HepG2 (cell line): ENCODE measurements around the gene ADGRF4. TPM values are rescaled to one million over a fixed set of nuclear protein-coding genes. Genes with fewer than 3 reads are reported as not detected.

Source experiments
- ATAC-seq: fragments of 200-7000 bp; cut with Tn5 transposase; 3 replicates; pipeline ENCODE4 v1.9.1; 2020; ENCODE audit warnings: mild to moderate bottlenecking, moderate library complexity
- BruUV-seq: library from RNA; stranded (reverse); fragments of 400-500 nt; replicated peaks from 2 replicates; lab custom pipeline; 2021; lab: Mats Ljungman, UMichigan
- CTCF ChIA-PET: fragments of 300-600 bp; formaldehyde crosslinking; extraction: SDS; loops from one replicate; lab custom pipeline; 2021; ENCODE audit warnings: low total read pairs, inconsistent platforms, low intra/inter-chr PET ratio; lab: Yijun Ruan, JAX
- POLR2A ChIA-PET: fragments of 350-600 bp; sonication (Branson Sonifier 250); formaldehyde crosslinking; loops from one replicate; lab custom pipeline; 2020; ENCODE audit warnings: antibody characterized with exemption, inconsistent platforms; lab: Yijun Ruan, JAX
- DNase-seq: peaks from one replicate; pipeline ENCODE4 v3.0.0-alpha.2; 2015; ENCODE audit warnings: low spot score
- FAIRE-seq: peaks from 3 replicates; lab custom pipeline; 2011; peaks lifted over from hg19 to GRCh38; lab: Jason Lieb, UNC
- H2AFZ ChIP-seq: one replicate; pipeline ENCODE4 v1.6.1; 2011; ENCODE audit warnings: low read length, inconsistent platforms
- H3K27ac ChIP-seq: fragments of 300-600 bp; 3 replicates; pipeline ENCODE4 v1.8.0; 2011; ENCODE audit warnings: mixed run types, mild to moderate bottlenecking, mixed read lengths, low read length, inconsistent platforms; ENCODE audit not compliant: insufficient read depth; ENCODE audit errors: extremely low read length
- H3K27me3 ChIP-seq, 2 experiments: fragments of 200-600 bp in 1 of 2; 2 replicates in 1 of 2; 3 replicates in 1 of 2; pipeline versions ENCODE4 v1.6.0 to v1.8.0; 2011; ENCODE audit warnings: low read length in 2 of 2, mild to moderate bottlenecking in 2 of 2, moderate library complexity in 2 of 2, inconsistent platforms in 1 of 2; ENCODE audit not compliant: insufficient read depth in 2 of 2, control insufficient read depth in 1 of 2
- H3K36me3 ChIP-seq, 2 experiments: fragments of 200-600 bp in 1 of 2; replicated peaks in 1 of 2; 2 replicates in 1 of 2; 3 replicates in 1 of 2; pipeline versions ENCODE4 v1.5.1 to v1.8.0; 2011; ENCODE audit warnings: low read length in 2 of 2, inconsistent platforms in 1 of 2; ENCODE audit not compliant: insufficient read depth in 2 of 2, control insufficient read depth in 1 of 2
- H3K4me1 ChIP-seq: 2 replicates; pipeline ENCODE4 v1.5.1; 2012; ENCODE audit warnings: low read length, inconsistent platforms; ENCODE audit not compliant: insufficient read depth
- H3K4me2 ChIP-seq: 2 replicates; pipeline ENCODE4 v1.6.0; 2011; ENCODE audit warnings: low read depth, low read length, inconsistent platforms
- H3K4me3 ChIP-seq, 3 experiments: fragments of 200-600 bp in 1 of 3; sonication (generic), shearing (Covaris generic) in 1 of 3; replicated peaks in 1 of 3; 2 replicates each; pipeline ENCODE4 v1.5.1; 2011 to 2016; ENCODE audit warnings: low read length in 3 of 3, inconsistent platforms in 2 of 3, low read depth in 2 of 3, mild to moderate bottlenecking in 2 of 3, control low read depth in 1 of 3, mixed read lengths in 1 of 3; ENCODE audit not compliant: insufficient read depth in 1 of 3
- H3K79me2 ChIP-seq: one replicate; pipeline ENCODE4 v1.6.1; 2011; ENCODE audit warnings: low read length, inconsistent platforms; ENCODE audit not compliant: insufficient read depth
- H3K9ac ChIP-seq: 2 replicates; pipeline ENCODE4 v1.6.0; 2011; ENCODE audit warnings: mild to moderate bottlenecking, low read depth, low read length, inconsistent platforms; ENCODE audit not compliant: insufficient read depth
- H3K9me3 ChIP-seq: 2 replicates; pipeline ENCODE4 v1.5.1; 2012; ENCODE audit warnings: mild to moderate bottlenecking, low read length
- H4K20me1 ChIP-seq: 2 replicates; pipeline ENCODE4 v1.6.0; 2011; ENCODE audit warnings: inconsistent platforms, mild to moderate bottlenecking, low read length, moderate library complexity; ENCODE audit not compliant: insufficient read depth
- AKNA ChIP-seq: sonication (generic); formaldehyde crosslinking; IDR thresholded peaks from 2 replicates; pipeline ENCODE4 v1.4.0; 2020; ENCODE audit warnings: missing genetic modification reagents, borderline replicate concordance
- EED ChIP-seq: sonication (generic); formaldehyde crosslinking; IDR thresholded peaks from 2 replicates; pipeline ENCODE4 v1.5.0; 2020; ENCODE audit warnings: mild to moderate bottlenecking, missing genetic modification reagents
- EZH2 ChIP-seq: conservative IDR thresholded peaks from 2 replicates; pipeline ENCODE4 v1.6.1; 2012; ENCODE audit warnings: mild to moderate bottlenecking, low read depth, low read length, moderate library complexity
- LRRFIP1 ChIP-seq: sonication (generic); formaldehyde crosslinking; conservative IDR thresholded peaks from 2 replicates; pipeline ENCODE4 v1.4.0; 2020; ENCODE audit warnings: missing genetic modification reagents
- PRMT3 ChIP-seq: sonication (generic); formaldehyde crosslinking; IDR thresholded peaks from 2 replicates; pipeline ENCODE4 v1.8.1; 2022; ENCODE audit warnings: low read depth, mild to moderate bottlenecking, moderate library complexity, missing genetic modification reagents, borderline replicate concordance
- RAD21 ChIP-seq: fragments of 450-650 bp; formaldehyde crosslinking; IDR thresholded peaks from 2 replicates; pipeline ENCODE4 v1.5.0; 2020; ENCODE audit warnings: mild to moderate bottlenecking
- SMAD9 ChIP-seq: sonication (generic); formaldehyde crosslinking; IDR thresholded peaks from 2 replicates; pipeline ENCODE4 v1.5.1; 2020; ENCODE audit warnings: mild to moderate bottlenecking, missing genetic modification reagents
- TRIM24 ChIP-seq: sonication (generic); formaldehyde crosslinking; IDR thresholded peaks from 2 replicates; pipeline ENCODE4 v1.8.0; 2022; ENCODE audit warnings: mild to moderate bottlenecking, missing genetic modification reagents
- ZNF3 ChIP-seq: IDR thresholded peaks from 2 replicates; pipeline ENCODE4 v1.7.0; 2017; ENCODE audit warnings: inconsistent platforms
- ZNF589 ChIP-seq: sonication (generic); formaldehyde crosslinking; conservative IDR thresholded peaks from 2 replicates; pipeline ENCODE4 v1.8.0; 2022; ENCODE audit warnings: mild to moderate bottlenecking, moderate library complexity, missing genetic modification reagents
- WGBS: methylation state at CpG from one replicate; pipeline ENCODE4 v1.1.6; 2017; ENCODE audit warnings: low lambda C conversion rate; 5-methylcytosine and 5-hydroxymethylcytosine counted together
- in situ Hi-C: cut with HindIII; loops from 2 replicates; pipeline ENCODE4 v1.10.0; 2017; ENCODE audit warnings: low pct_unique_long_range_greater_than_20kb; ENCODE audit not compliant: extremely low pct_ligation_motif_present
- intact Hi-C: fragments of 100-400 bp; cut with micrococcal nuclease; formaldehyde crosslinking; loops from one replicate; pipeline ENCODE4 v1.10.0; 2022; ENCODE audit not compliant: unreplicated experiment
- polyA plus RNA-seq, 8 experiments: library from polyadenylated mRNA; depleted of rRNA in 3 of 8; stranded (reverse) in 7 of 8; unstranded in 1 of 8; fragments of >200 nt; fragmentation: Illumina TruSeq in 4 of 8; extraction: Trizol in 4 of 8; gene quantifications; 2 replicates each; pipeline versions ENCODE4 v1.2.1 to v1.2.3, GENCODE V29; 2011 to 2016; ENCODE audit warnings: low read depth in 4 of 8, missing spikeins in 1 of 8, mixed read lengths in 1 of 8; ENCODE audit not compliant: insufficient read depth in 1 of 8
- total RNA-seq, 5 experiments: library from RNA; depleted of rRNA; stranded (reverse); fragments of >200 nt; fragmentation: Illumina TruSeq; extraction: Trizol; gene quantifications; 2 replicates each; pipeline ENCODE4 v1.2.3, GENCODE V29; 2016; ENCODE audit warnings: low read depth in 1 of 5

Gene ADGRF4
- total and polyA plus RNA-seq, 2 of the 13 experiments (the other 11 are each of a cell fraction or from before 2014, with no cell fraction given): 0.01 TPM; not detected in 1

- Histone ChIP-seq H3K9ac (no peak overlapping the region), H3K4me1 (peaks cover 11% of the 10 kb centered on the region; the same call in 1 of the 2 replicates), H3K4me3 (no peak overlapping the region), H2AFZ (no peak overlapping the region), H4K20me1 (no peaks in the 10 kb centered on the region; the same call in 1 of the 2 replicates), H3K4me2 (no peak overlapping the region), H3K36me3 (no peaks in the 10 kb centered on the region), H3K27me3 (peaks cover 0 to 2% of the 10 kb centered on the region in 2 experiments; a peak in 1 of 5 replicates), H3K27ac (no peak overlapping the region)
- DNase-seq (no peak), ATAC-seq (no peak), FAIRE-seq (no peak)
- CTCF ChIA-PET: no interaction called here
- 37% methylated on average over 3 of the region's 3 CpGs for WGBS
- intact Hi-C loops (no loop called here), in situ Hi-C loops (no loop called here)
- POLR2A ChIA-PET: no interaction called here
- TF ChIP-seq EED (CRISPR knock-in tag) (no peak), SMAD9 (no peak), RAD21 (CRISPR knock-in tag) (no peak), AKNA (no peak), LRRFIP1 (no peak), PRMT3 (CRISPR knock-in tag) (no peak), TRIM24 (no peak), ZNF589 (CRISPR knock-in tag) (no peak), EZH2 (no peak), ZNF3 (CRISPR knock-in tag) (no peak)
- TF ChIP-seq, all 625 proteins: peak for 0
- H3K79me2 ChIP-seq: no peaks in the 10 kb centered on the region
- no peaks in the 10 kb centered on the region for H3K9me3 ChIP-seq
- BruUV-seq: no TSS peak
Observed at GRCh38 chr6:47670851-47671250, 27.5 kb upstream of the ADGRF4 start.
